Measurements from ENCODE around the gene CIAO3. TPM values are rescaled to one million over a fixed set of nuclear protein-coding genes. Genes with fewer than 3 reads are reported as not detected.
"Not testable (repeated sequence)": the region's sequence is repeated elsewhere in the genome, so short reads cannot be mapped to it uniquely, and the experiment has no call there.

CIAO3 gene
- total RNA-seq, 1 donor from 2014 or later, result 37.6 TPM

- intact Hi-C loops (cut with micrococcal nuclease), result not testable (repeated sequence)
Measured at GRCh38 chr16:776298-776697, 35.5 kb upstream of the CIAO3 start.

GRCh38 chr16:775236-775796, 34.5 kb upstream of the CIAO3 start:
- intact Hi-C loops (cut with micrococcal nuclease), result no loop called here

- intact Hi-C loops (cut with micrococcal nuclease), result no loop called here
Measured at GRCh38 chr16:774086-775001, 33.5 kb upstream of the CIAO3 start.

GRCh38 chr16:772959-773358, 32.2 kb upstream of the CIAO3 start:
- intact Hi-C loops (cut with micrococcal nuclease), result no loop called here

- intact Hi-C loops (cut with micrococcal nuclease), result no loop called here
Measured at GRCh38 chr16:770411-770810, 29.6 kb upstream of the CIAO3 start.

GRCh38 chr16:769934-770333, 29.1 kb upstream of the CIAO3 start:
- intact Hi-C loops (cut with micrococcal nuclease), result no loop called here

- intact Hi-C loops (cut with micrococcal nuclease), result no loop called here
Measured at GRCh38 chr16:769184-769784, 28.5 kb upstream of the CIAO3 start.

- intact Hi-C loops (cut with micrococcal nuclease), result no loop called here
Measured at GRCh38 chr16:768428-768827, 27.6 kb upstream of the CIAO3 start.

GRCh38 chr16:767743-768235, 27.0 kb upstream of the CIAO3 start:
- intact Hi-C loops (cut with micrococcal nuclease), result no loop called here

- intact Hi-C loops (cut with micrococcal nuclease), result no loop called here
Measured at GRCh38 chr16:766820-767640, 26.2 kb upstream of the CIAO3 start.

- intact Hi-C loops (cut with micrococcal nuclease), result no loop called here
Measured at GRCh38 chr16:766008-766819, 25.4 kb upstream of the CIAO3 start.

GRCh38 chr16:765488-765865, 24.7 kb upstream of the CIAO3 start:
- intact Hi-C loops (cut with micrococcal nuclease), result no loop called here

- intact Hi-C loops (cut with micrococcal nuclease), result no loop called here
Measured at GRCh38 chr16:764848-765487, 24.2 kb upstream of the CIAO3 start.

GRCh38 chr16:764184-764750, 23.5 kb upstream of the CIAO3 start:
- intact Hi-C loops (cut with micrococcal nuclease), result no loop called here

GRCh38 chr16:763369-764183, 22.8 kb upstream of the CIAO3 start:
- intact Hi-C loops (cut with micrococcal nuclease), result no loop called here

- intact Hi-C loops (cut with micrococcal nuclease), result no loop called here
Measured at GRCh38 chr16:762595-763268, 21.9 kb upstream of the CIAO3 start.

- intact Hi-C loops (cut with micrococcal nuclease), result no loop called here
Measured at GRCh38 chr16:761625-762513, 21.1 kb upstream of the CIAO3 start.
